Measurements from ENCODE around the gene DNTT. TPM values are rescaled to one million over a fixed set of nuclear protein-coding genes. Genes with fewer than 3 reads are reported as not detected.
"Not testable (repeated sequence)": the region's sequence is repeated elsewhere in the genome, so short reads cannot be mapped to it uniquely, and the experiment has no call there.

DNTT gene
- total and polyA plus RNA-seq, 7 donors, result 0.01 TPM; not detected in 6

DNA sequence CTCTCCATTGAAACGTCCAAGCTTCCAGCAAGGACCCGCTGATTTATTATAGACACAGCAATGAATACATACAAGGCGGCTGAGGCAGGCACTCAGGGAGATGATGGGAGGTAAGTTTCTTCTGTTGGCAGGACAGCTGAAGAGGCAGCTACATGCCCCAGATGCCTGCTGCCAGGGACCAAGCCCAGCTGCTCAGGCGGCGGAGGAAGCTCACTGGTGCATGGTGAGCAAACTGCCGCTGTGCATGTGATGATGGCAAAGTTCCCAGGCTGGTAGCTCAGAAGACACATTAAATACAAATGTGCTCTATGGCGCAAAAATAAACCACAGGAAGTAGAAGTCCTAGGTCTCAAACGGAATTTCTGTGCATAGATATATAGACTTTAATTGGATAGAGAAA, 2.3 kb downstream of the DNTT start:
- WGBS, 3 donors, result 30 to 40% (median 31%) methylated on average over 8 of the region's 8 CpGs
- Histone ChIP-seq H3K27ac (no peak overlapping the region), H3K4me1 (no peaks in the 10 kb centered on the region), H3K36me3 (ENCODE audit: insufficient read depth in 1 of 2, low read depth in 1 of 2) (no peaks in the 10 kb centered on the region), H3K27me3 (ENCODE audit: insufficient read depth in 3 of 3, low read length in 2 of 3) (peaks cover 0 to 3% (median 2%) of the 10 kb centered on the region in 3 donors), H3K4me3 (no peak overlapping the region), H3K9me3 (no peaks in the 10 kb centered on the region)
- DNase-seq, result peak; percentile 29 to 73
- TF ChIP-seq, protein P1, sequence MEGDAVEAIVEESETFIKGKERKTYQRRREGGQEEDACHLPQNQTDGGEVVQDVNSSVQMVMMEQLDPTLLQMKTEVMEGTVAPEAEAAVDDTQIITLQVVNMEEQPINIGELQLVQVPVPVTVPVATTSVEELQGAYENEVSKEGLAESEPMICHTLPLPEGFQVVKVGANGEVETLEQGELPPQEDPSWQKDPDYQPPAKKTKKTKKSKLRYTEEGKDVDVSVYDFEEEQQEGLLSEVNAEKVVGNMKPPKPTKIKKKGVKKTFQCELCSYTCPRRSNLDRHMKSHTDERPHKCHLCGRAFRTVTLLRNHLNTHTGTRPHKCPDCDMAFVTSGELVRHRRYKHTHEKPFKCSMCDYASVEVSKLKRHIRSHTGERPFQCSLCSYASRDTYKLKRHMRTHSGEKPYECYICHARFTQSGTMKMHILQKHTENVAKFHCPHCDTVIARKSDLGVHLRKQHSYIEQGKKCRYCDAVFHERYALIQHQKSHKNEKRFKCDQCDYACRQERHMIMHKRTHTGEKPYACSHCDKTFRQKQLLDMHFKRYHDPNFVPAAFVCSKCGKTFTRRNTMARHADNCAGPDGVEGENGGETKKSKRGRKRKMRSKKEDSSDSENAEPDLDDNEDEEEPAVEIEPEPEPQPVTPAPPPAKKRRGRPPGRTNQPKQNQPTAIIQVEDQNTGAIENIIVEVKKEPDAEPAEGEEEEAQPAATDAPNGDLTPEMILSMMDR (IDR thresholded peaks at IDR 0.05), result no peak
- intact Hi-C loops (cut with DNase I), result no loop called here
- peak; percentile 44 to 80 (median 63) for ATAC-seq

DNA sequence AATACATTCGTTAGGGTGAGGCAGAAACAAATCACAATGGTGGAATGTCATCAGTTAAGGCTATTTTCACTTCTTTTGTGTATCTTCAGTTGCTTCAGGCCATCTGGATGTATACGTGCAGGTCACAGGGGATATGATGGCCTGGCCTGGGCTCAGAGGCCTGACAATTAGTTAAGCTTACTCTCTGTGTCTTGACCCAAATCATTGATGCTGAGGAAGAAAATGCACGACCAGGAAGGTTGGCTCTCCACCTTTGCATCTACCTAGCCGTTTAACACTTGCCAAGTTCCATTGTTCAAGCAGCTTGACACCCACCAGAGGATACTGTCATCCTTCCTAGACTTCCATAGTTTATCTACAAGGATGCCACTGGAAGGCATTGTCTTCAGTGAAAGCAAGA, 4.6 kb downstream of the DNTT start:
- ATAC-seq; H3K4me3 ChIP-seq; DNase-seq; H3K36me3 ChIP-seq (ENCODE audit: insufficient read depth in 1 of 2, low read depth in 1 of 2); H3K27me3 ChIP-seq (ENCODE audit: insufficient read depth in 3 of 3, low read length in 2 of 3); H3K4me1 ChIP-seq; H3K9me3 ChIP-seq; H3K27ac ChIP-seq; intact Hi-C loops (cut with DNase I): not testable (repeated sequence)
- 64 to 70% (median 68%) methylated on average over 4 of the region's 4 CpGs for WGBS, 3 donors

DNA sequence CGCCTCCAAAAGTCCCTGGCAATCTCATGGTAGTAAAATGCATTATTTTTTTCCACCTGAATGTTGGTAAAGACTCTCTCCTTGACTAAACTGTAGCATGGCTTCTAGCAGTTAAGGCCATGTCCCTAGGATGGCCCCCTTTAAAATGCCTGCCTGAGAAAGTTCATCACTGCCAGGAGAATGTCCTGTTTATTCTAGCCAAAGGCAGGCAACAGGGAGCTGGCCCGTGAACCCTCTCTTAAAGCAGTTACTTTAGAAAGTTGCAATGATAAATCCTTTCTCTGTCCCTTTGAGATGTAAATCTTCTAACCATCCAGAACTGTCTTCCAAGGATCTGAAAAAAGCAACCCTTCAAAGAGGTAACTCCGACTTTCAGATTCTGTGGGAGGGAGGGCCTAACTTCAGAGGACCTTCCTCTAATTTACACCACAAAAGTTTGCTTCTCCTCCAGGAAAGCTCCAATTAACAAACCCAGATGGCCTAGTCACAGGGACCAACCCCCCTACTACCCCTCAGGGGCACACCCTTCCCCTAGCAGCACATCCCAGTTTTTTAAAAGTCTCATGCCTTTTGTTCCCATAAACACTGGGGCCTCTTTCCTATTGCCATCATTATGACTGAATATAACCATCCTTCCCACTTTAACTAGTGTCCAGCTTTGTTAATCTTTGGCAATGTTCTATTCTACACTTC, 5.5 kb downstream of the DNTT start:
- H3K4me3 ChIP-seq, result no peak overlapping the region
- H3K4me1 ChIP-seq, result no peaks in the 10 kb centered on the region
- WGBS, 3 donors, result 65 to 73% (median 72%) methylated on average over 3 of the region's 3 CpGs
- no peak overlapping the region for H3K27ac ChIP-seq
- DNase-seq (no peak), ATAC-seq (no peak)
- H3K27me3 ChIP-seq (ENCODE audit: insufficient read depth in 3 of 3, low read length in 2 of 3), result peaks cover 0 to 3% (median 0%) of the 10 kb centered on the region in 3 donors
- TF ChIP-seq, protein P1 (IDR thresholded peaks at IDR 0.05), result no peak
- intact Hi-C loops (cut with DNase I), result no loop called here
- no peaks in the 10 kb centered on the region for H3K9me3 ChIP-seq
- H3K36me3 ChIP-seq (ENCODE audit: insufficient read depth in 1 of 2, low read depth in 1 of 2), result no peaks in the 10 kb centered on the region

DNA sequence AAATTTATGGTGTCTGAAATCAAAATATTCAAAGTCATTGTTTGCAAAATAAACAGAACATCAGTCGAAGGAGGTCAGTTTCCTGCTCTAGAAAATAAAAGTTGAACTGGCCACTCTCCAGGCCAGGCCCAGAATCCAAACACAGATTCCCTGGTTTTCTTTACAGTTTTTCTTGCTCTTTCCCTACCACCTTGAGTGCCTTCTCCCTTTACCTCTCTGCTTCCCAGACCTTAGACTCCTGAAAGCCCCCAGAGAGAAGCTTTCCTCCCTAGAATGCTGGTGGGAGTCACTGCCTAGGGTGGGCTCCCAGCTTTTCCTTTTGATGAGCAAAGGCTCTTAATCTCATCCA, 6.1 kb downstream of the DNTT start:
- Histone ChIP-seq H3K36me3 (ENCODE audit: insufficient read depth in 1 of 2, low read depth in 1 of 2) (no peaks in the 10 kb centered on the region), H3K4me3 (no peak overlapping the region), H3K27me3 (ENCODE audit: insufficient read depth in 3 of 3, low read length in 2 of 3) (peaks cover 0 to 3% (median 3%) of the 10 kb centered on the region in 3 donors), H3K27ac (no peak overlapping the region), H3K9me3 (no peaks in the 10 kb centered on the region), H3K4me1 (no peaks in the 10 kb centered on the region)
- intact Hi-C loops (cut with DNase I), result no loop called here
- TF ChIP-seq, protein P1 (IDR thresholded peaks at IDR 0.05), result no peak
- WGBS, 3 donors, result 32 to 47% (median 46%) methylated on average over 1 of the region's 1 CpG
- no peak for DNase-seq
- ATAC-seq, result no peak

DNA sequence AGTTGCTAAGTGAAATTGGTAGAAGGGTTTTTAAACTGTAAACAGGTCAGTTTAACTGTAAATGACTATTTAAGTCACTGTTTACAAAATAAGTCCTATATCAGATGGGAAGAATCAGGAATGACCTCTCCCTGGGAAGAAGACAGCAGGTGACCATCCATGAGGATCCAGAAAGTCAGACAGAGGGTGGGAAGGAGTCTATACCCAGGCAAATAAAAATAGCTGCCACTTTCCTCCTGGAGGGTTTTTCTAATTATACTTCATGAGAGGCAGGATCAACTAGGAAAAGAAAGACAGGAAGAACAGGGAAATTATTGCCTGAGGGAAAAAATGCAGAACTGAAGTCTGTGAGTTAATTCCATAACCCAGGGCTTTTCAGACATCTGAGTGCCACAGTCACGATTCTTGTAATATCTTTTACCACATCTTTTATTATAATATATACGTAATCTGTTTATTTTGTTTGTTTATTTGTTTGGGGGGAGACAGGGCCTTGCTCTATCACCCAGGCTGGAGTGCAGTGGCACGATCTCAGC, 7.0 kb downstream of the DNTT start:
- ATAC-seq, result no peak

More for the DNA sequence above, 7.0 kb downstream of the DNTT start:
- no peak overlapping the region for H3K4me3 ChIP-seq
- intact Hi-C loops (cut with DNase I), result no loop called here
- no peaks in the 10 kb centered on the region for H3K4me1 ChIP-seq
- DNase-seq, result no peak
- peaks cover 0 to 12% (median 3%) of the 10 kb centered on the region in 3 donors for H3K27me3 ChIP-seq (ENCODE audit: insufficient read depth in 3 of 3, low read length in 2 of 3)
- 73 to 79% (median 77%) methylated on average over 3 of the region's 3 CpGs for WGBS, 3 donors
- TF ChIP-seq, protein P1 (IDR thresholded peaks at IDR 0.05), result no peak
- no peak overlapping the region for H3K27ac ChIP-seq
- no peaks in the 10 kb centered on the region for H3K9me3 ChIP-seq
- no peaks in the 10 kb centered on the region for H3K36me3 ChIP-seq (ENCODE audit: insufficient read depth in 1 of 2, low read depth in 1 of 2)

Measured in psoas muscle (tissue), 8 donors.